ENCODE results near the gene SV2B.

DNA sequence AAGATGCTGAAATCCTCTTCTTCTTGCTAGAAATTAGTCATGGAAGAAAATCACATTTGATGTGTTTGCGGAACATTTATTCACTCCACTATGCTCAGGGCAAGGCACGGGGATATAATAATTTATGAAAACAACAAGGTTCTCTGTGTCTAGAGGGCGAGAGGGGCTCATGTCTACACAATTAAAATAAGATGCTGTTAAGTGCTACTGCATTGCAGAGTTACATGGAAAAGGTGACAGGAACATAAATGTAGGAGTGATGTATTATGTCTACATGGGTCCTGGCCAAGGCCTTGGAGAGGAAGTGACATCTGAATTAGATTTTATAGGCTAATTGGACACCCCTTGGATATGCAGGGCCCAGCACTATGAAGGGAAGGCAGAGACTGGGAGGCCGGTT is 96.1 kb downstream of the SV2B start:
- TF ChIP-seq CTCF (IDR thresholded peaks at IDR 0.05), result no peak
- no peak for TF ChIP-seq EP300 (IDR thresholded peaks at IDR 0.05)
- TF ChIP-seq POLR2AphosphoS5 (IDR thresholded peaks at IDR 0.05), result no peak

All from stomach (tissue), 4 donors.